Measurements from ENCODE around the gene RFLNA. TPM values are rescaled to one million over a fixed set of nuclear protein-coding genes. Genes with fewer than 3 reads are reported as not detected.

RFLNA gene
- total and polyA plus RNA-seq, 2 of the 13 experiments (the other 11 are each of a cell fraction or from before 2014, with no cell fraction given), result not detected

GRCh38 chr12:124305136-124305535 is 10.2 kb downstream of the RFLNA start:
- DNase-seq (ENCODE audit: low spot score) (no peak), ATAC-seq (no peak), FAIRE-seq (no peak)
- 50% methylated on average over 2 of the region's 10 CpGs for WGBS (ENCODE audit: low lambda C conversion rate)
- no peak overlapping the region for H3K4me3 ChIP-seq (replicated peaks in 1 of 3; ENCODE audit: insufficient read depth in 1 of 3, low read depth in 2 of 3, low read length in 3 of 3)
- no peak overlapping the region for H3K27ac ChIP-seq (ENCODE audit: extremely low read length, insufficient read depth, low read length)
- H2AFZ ChIP-seq (ENCODE audit: low read length), result no peak overlapping the region
- intact Hi-C loops (cut with micrococcal nuclease; ENCODE audit: unreplicated experiment) (no loop called here), in situ Hi-C loops (cut with HindIII; ENCODE audit: extremely low pct_ligation_motif_present, low pct_unique_long_range_greater_than_20kb) (no loop called here)
- H3K79me2 ChIP-seq (ENCODE audit: insufficient read depth, low read length), result no peaks in the 10 kb centered on the region
- peaks cover 2 to 35% of the 10 kb centered on the region in 2 experiments; a peak in 2 of 5 replicates for H3K27me3 ChIP-seq (ENCODE audit: control insufficient read depth in 1 of 2, insufficient read depth in 2 of 2, low read length in 2 of 2)
- no peak overlapping the region for H3K4me2 ChIP-seq (ENCODE audit: low read depth, low read length)
- H3K9me3 ChIP-seq (ENCODE audit: low read length), result no peaks in the 10 kb centered on the region
- no TSS peak for BruUV-seq (replicated peaks)
- POLR2A ChIA-PET, result no interaction called here
- TF ChIP-seq ZNF768 (CRISPR knock-in tag; IDR thresholded peaks at IDR 0.05), result peak; percentile 85
- no peak for TF ChIP-seq ZNF546 (CRISPR knock-in tag; conservative IDR thresholded peaks at IDR 0.05)
- no peak for TF ChIP-seq ETV5 (CRISPR knock-in tag; IDR thresholded peaks at IDR 0.05; ENCODE audit: borderline replicate concordance)
- no peak overlapping the region for H3K9ac ChIP-seq (ENCODE audit: insufficient read depth, low read depth, low read length)
- no peaks in the 10 kb centered on the region for H3K4me1 ChIP-seq (ENCODE audit: insufficient read depth, low read length)
- H4K20me1 ChIP-seq (ENCODE audit: insufficient read depth, low read length), result no peaks in the 10 kb centered on the region
- CTCF ChIA-PET (ENCODE audit: low intra/inter-chr PET ratio, low total read pairs), result no interaction called here
- no peaks in the 10 kb centered on the region for H3K36me3 ChIP-seq (replicated peaks in 1 of 2; ENCODE audit: control insufficient read depth in 1 of 2, insufficient read depth in 2 of 2, low read length in 2 of 2)

DNA sequence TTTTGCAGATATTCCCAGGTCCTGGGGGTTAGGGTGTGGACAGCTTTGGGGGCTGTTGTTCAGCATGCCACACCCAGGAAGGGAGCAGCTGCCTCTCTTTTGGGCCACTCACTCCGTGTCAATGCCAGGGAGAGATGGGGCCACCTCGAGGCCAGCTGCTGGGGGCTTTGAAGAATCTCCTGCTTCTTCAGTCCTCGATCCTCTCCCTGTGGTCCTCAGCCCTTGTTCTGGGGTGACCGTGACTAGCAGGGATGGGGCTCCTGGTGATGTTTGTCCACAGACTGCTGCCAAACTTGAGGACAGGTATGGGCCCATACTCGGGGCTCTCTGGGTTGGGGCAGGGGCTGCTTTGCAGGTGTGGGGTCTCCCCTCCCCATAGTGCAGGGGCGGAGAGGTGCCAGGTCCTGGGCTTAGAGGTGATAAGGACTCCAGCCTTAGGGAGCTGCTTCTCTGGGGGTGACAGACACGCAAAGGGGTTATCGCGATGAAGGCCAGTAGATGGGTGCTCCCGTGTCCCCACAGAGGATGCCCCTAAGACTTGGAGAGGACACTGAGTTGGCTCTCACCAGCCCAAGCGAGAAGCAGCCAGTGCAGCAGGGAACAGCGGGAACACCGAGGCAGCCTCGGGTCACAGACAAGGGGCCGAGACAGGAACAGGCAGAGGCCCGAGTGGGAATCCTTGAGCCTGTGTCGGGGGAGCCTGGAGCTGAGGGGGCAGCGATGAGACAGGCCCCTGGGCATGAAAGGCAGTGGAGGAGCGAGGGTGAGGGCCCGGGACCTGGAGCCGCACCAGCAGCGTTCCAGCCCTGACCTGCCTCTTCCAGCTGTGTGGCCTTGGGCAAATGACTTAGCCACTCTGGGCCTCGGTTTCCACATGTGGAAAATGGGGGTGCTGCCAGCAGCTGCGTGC is 11.1 kb downstream of the RFLNA start:
- Histone ChIP-seq H3K9ac (ENCODE audit: insufficient read depth, low read depth, low read length) (no peak overlapping the region), H3K9me3 (ENCODE audit: low read length) (no peaks in the 10 kb centered on the region), H3K36me3 (replicated peaks in 1 of 2; ENCODE audit: control insufficient read depth in 1 of 2, insufficient read depth in 2 of 2, low read length in 2 of 2) (no peaks in the 10 kb centered on the region), H4K20me1 (ENCODE audit: insufficient read depth, low read length) (no peaks in the 10 kb centered on the region), H3K27ac (ENCODE audit: extremely low read length, insufficient read depth, low read length) (no peak overlapping the region), H3K27me3 (ENCODE audit: control insufficient read depth in 1 of 2, insufficient read depth in 2 of 2, low read length in 2 of 2) (peaks cover 2 to 35% of the 10 kb centered on the region in 2 experiments; a peak in 3 of 5 replicates), H3K4me3 (replicated peaks in 1 of 3; ENCODE audit: insufficient read depth in 1 of 3, low read depth in 2 of 3, low read length in 3 of 3) (no peak overlapping the region), H3K79me2 (ENCODE audit: insufficient read depth, low read length) (no peaks in the 10 kb centered on the region), H3K4me1 (ENCODE audit: insufficient read depth, low read length) (no peaks in the 10 kb centered on the region), H3K4me2 (ENCODE audit: low read depth, low read length) (no peak overlapping the region), H2AFZ (ENCODE audit: low read length) (no peak overlapping the region)
- no TSS peak for BruUV-seq (replicated peaks)
- CTCF ChIA-PET (ENCODE audit: low intra/inter-chr PET ratio, low total read pairs), result no interaction called here
- ATAC-seq, result no peak
- no peak for FAIRE-seq
- no peak for DNase-seq (ENCODE audit: low spot score)
- intact Hi-C loops (cut with micrococcal nuclease; ENCODE audit: unreplicated experiment) (loop anchor here (2.0 kb wide), 1 partner anchor 15 kb away; no protein-coding TSS in a partner anchor), in situ Hi-C loops (cut with HindIII; ENCODE audit: extremely low pct_ligation_motif_present, low pct_unique_long_range_greater_than_20kb) (no loop called here)
- WGBS (ENCODE audit: low lambda C conversion rate), result 35% methylated on average over 12 of the region's 24 CpGs
- POLR2A ChIA-PET, result no interaction called here
- peak; percentile 59; the same call in 1 of the 2 replicates for TF ChIP-seq ZNF768 (CRISPR knock-in tag; IDR thresholded peaks at IDR 0.05)
- no peak for TF ChIP-seq ZNF225 (CRISPR knock-in tag; IDR thresholded peaks at IDR 0.05)
- TF ChIP-seq, protein P1, sequence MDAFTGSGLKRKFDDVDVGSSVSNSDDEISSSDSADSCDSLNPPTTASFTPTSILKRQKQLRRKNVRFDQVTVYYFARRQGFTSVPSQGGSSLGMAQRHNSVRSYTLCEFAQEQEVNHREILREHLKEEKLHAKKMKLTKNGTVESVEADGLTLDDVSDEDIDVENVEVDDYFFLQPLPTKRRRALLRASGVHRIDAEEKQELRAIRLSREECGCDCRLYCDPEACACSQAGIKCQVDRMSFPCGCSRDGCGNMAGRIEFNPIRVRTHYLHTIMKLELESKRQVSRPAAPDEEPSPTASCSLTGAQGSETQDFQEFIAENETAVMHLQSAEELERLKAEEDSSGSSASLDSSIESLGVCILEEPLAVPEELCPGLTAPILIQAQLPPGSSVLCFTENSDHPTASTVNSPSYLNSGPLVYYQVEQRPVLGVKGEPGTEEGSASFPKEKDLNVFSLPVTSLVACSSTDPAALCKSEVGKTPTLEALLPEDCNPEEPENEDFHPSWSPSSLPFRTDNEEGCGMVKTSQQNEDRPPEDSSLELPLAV (CRISPR knock-in tag; conservative IDR thresholded peaks at IDR 0.05; ENCODE audit: low read depth), result no peak
